Liver (tissue), 3 donors: Measurements from ENCODE around the gene KCNE5.
A peak's percentile ranks its signal among the peaks of the same experiment; 100 is the strongest.

Experiments used
- EGR1 ChIP-seq, 2 donors: IDR thresholded peaks; 2 replicates each; pipeline ENCODE4 v1.6.1; 2016 to 2018; ENCODE audit warnings: antibody characterized with exemption in 2 of 2, low read depth in 2 of 2
- YY1 ChIP-seq: IDR thresholded peaks from 2 replicates; pipeline ENCODE4 v1.6.1; 2016; ENCODE audit warnings: antibody characterized with exemption, mild to moderate bottlenecking
- TF ChIP-seq, protein P1 (sequence below): fragments of 150-350 bp; IDR thresholded peaks from 2 replicates; pipeline ENCODE4 v1.5.1; 2017; ENCODE audit warnings: improper control_type of control experiment, low read depth, low read length; ENCODE audit not compliant: missing input control
- donor health status: healthy.
- donor health status: healthy.

DNA sequence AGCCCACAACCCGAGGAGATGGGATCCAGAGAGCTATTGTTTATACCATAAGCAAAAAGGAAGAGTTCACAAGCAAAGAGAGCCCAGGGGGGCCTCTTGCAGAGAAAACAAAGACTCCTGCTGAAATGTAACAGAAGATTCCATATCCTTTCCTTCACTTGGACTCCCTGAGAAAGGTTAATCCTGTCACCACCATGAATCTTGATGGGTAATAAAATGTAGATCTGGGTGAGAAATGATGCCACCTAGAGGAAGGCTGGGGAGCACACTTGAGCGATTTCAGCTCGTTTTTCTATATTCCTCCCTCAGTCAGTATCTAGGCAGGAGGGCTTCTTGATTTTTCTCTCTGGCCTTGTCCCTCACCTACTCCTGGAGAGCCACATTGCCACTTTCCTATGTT lies 10.2 kb upstream of the KCNE5 start:
- TF ChIP-seq, protein P1, sequence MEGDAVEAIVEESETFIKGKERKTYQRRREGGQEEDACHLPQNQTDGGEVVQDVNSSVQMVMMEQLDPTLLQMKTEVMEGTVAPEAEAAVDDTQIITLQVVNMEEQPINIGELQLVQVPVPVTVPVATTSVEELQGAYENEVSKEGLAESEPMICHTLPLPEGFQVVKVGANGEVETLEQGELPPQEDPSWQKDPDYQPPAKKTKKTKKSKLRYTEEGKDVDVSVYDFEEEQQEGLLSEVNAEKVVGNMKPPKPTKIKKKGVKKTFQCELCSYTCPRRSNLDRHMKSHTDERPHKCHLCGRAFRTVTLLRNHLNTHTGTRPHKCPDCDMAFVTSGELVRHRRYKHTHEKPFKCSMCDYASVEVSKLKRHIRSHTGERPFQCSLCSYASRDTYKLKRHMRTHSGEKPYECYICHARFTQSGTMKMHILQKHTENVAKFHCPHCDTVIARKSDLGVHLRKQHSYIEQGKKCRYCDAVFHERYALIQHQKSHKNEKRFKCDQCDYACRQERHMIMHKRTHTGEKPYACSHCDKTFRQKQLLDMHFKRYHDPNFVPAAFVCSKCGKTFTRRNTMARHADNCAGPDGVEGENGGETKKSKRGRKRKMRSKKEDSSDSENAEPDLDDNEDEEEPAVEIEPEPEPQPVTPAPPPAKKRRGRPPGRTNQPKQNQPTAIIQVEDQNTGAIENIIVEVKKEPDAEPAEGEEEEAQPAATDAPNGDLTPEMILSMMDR: peak; percentile 38
- TF ChIP-seq YY1 (no peak), EGR1 (IDR thresholded peaks at IDR 0.05; ENCODE audit: low read depth in 2 of 2) (no peak)
